GM18951 (cell line): ENCODE data around the gene ANKRD7.

Experiments
- POLR2A ChIP-seq: IDR thresholded peaks from 4 replicates; pipeline ENCODE4 v1.6.1; 2011; ENCODE audit warnings: mild to moderate bottlenecking; ENCODE audit not compliant: insufficient read length, insufficient read depth; ENCODE audit errors: extremely low read depth
- in situ Hi-C: fragments of 300-500 bp; cut with MboI; formaldehyde crosslinking; loops from one replicate; pipeline ENCODE4 v1.12.0; 2022; ENCODE audit warnings: low sequenced_read_pairs, mixed read lengths, inconsistent platforms; ENCODE audit not compliant: unreplicated experiment

ANKRD7 gene

GRCh38 chr7:118250860-118251494, 26.5 kb downstream of the ANKRD7 start:
- TF ChIP-seq POLR2A = no peak
- in situ Hi-C loops = loop anchor here (25.0 kb wide), 1 partner anchor 336 kb away; no protein-coding TSS in a partner anchor

- TF ChIP-seq POLR2A = no peak
- in situ Hi-C loops = loop anchor here (25.0 kb wide), 1 partner anchor 335 kb away; no protein-coding TSS in a partner anchor
Observed at GRCh38 chr7:118252087-118252486, 27.6 kb downstream of the ANKRD7 start.

GRCh38 chr7:118259115-118259514, 34.6 kb downstream of the ANKRD7 start:
- no peak for TF ChIP-seq POLR2A
- in situ Hi-C loops = loop anchor here (25.0 kb wide), 1 partner anchor 328 kb away; no protein-coding TSS in a partner anchor

- in situ Hi-C loops = loop anchor here (25.0 kb wide), 1 partner anchor 322 kb away; no protein-coding TSS in a partner anchor
- no peak for TF ChIP-seq POLR2A
Observed at GRCh38 chr7:118264836-118265235, 40.3 kb downstream of the ANKRD7 start.

- in situ Hi-C loops = no loop called here
- no peak for TF ChIP-seq POLR2A
Observed at GRCh38 chr7:118280319-118281012, 56.0 kb downstream of the ANKRD7 start.

GRCh38 chr7:118281196-118281595, 56.7 kb downstream of the ANKRD7 start:
- in situ Hi-C loops = no loop called here
- TF ChIP-seq POLR2A = no peak

GRCh38 chr7:118285358-118285757, 60.9 kb downstream of the ANKRD7 start:
- TF ChIP-seq POLR2A = no peak
- in situ Hi-C loops = no loop called here

GRCh38 chr7:118286131-118286530, 61.6 kb downstream of the ANKRD7 start:
- no peak for TF ChIP-seq POLR2A
- in situ Hi-C loops = no loop called here

GRCh38 chr7:118288098-118288497, 63.6 kb downstream of the ANKRD7 start:
- in situ Hi-C loops = no loop called here

GRCh38 chr7:118289476-118289875, 65.0 kb downstream of the ANKRD7 start:
- no peak for TF ChIP-seq POLR2A
- in situ Hi-C loops = no loop called here

More at GRCh38 chr7:118288098-118288497, 63.6 kb downstream of the ANKRD7 start:
- no peak for TF ChIP-seq POLR2A
